ENCODE measurements around the gene AIG1.

AIG1 gene

DNA sequence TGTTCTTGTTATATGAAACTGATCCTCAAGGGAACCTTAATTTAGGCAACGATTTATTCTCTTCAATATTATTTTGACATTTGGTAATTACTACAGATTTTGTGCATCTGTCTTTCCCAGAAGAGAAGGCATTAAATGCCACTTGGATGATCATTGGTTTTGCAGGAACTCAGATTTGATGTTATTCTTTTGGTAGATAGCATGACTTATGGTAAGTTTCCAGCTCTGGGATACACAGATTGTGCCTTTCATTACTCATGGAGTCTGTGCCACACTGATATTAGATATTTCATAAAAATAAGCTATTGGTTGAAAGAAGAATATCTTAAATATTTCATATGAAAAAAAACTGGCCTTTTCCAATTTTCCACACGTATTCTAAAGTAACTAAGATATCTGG is 120.1 kb downstream of the AIG1 start:
- Histone ChIP-seq H3K27ac (ENCODE audit: low read length) (no peak overlapping the region), H3K9me2 (replicated peaks; ENCODE audit: insufficient read depth, low read length) (no peaks in the 10 kb centered on the region), H3K9ac (ENCODE audit: low read length) (no peak overlapping the region), H2AFZ (ENCODE audit: low read length) (no peak overlapping the region), H3K4me2 (ENCODE audit: low read depth, low read length) (no peak overlapping the region), H3F3A (ENCODE audit: insufficient read depth, low read length) (no peaks in the 10 kb centered on the region), H3K36me3 (replicated peaks; ENCODE audit: insufficient read depth, low read length) (no peaks in the 10 kb centered on the region), H3K4me3 (ENCODE audit: low read length) (no peak overlapping the region), H3K79me2 (ENCODE audit: low read length) (no peaks in the 10 kb centered on the region), H3K9me3 (replicated peaks; ENCODE audit: insufficient read depth, low read length) (no peaks in the 10 kb centered on the region), H4K20me1 (ENCODE audit: insufficient read depth, low read length) (no peaks in the 10 kb centered on the region), H3K4me1 (ENCODE audit: low read length) (no peaks in the 10 kb centered on the region), H3K27me3 (replicated peaks; ENCODE audit: insufficient read depth, low read length) (no peaks in the 10 kb centered on the region)
- TF ChIP-seq, protein P1, sequence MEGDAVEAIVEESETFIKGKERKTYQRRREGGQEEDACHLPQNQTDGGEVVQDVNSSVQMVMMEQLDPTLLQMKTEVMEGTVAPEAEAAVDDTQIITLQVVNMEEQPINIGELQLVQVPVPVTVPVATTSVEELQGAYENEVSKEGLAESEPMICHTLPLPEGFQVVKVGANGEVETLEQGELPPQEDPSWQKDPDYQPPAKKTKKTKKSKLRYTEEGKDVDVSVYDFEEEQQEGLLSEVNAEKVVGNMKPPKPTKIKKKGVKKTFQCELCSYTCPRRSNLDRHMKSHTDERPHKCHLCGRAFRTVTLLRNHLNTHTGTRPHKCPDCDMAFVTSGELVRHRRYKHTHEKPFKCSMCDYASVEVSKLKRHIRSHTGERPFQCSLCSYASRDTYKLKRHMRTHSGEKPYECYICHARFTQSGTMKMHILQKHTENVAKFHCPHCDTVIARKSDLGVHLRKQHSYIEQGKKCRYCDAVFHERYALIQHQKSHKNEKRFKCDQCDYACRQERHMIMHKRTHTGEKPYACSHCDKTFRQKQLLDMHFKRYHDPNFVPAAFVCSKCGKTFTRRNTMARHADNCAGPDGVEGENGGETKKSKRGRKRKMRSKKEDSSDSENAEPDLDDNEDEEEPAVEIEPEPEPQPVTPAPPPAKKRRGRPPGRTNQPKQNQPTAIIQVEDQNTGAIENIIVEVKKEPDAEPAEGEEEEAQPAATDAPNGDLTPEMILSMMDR (IDR thresholded peaks at IDR 0.05; ENCODE audit: low read length): no peak
- TF ChIP-seq EZH2 (optimal IDR thresholded peaks at IDR 0.05; ENCODE audit: low read depth, low read length) (no peak), EZH2phosphoT487 (IDR thresholded peaks at IDR 0.05; ENCODE audit: low read length) (no peak)
- DNase-seq: no peak

DNA sequence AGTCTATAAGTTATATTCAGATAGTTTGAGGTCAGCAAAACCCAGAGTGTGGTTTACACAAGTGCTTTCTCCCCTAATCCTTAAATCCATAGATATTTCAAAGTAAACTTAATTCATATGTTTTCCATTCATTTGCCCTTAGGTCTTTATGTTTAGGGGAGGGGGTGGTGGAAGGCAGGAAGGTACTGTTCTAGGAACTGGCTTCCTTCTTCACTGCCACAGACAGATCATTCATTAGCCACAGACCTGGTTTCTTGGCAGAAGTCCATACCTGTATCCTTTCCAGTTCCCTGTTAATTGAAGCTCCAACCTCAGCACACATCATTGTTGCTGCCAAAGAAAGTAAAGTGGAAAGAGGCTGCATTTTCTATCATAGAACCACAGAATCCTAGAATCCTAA is 123.0 kb downstream of the AIG1 start:
- Histone ChIP-seq H3K36me3 (replicated peaks; ENCODE audit: insufficient read depth, low read length) (no peaks in the 10 kb centered on the region), H3K27me3 (replicated peaks; ENCODE audit: insufficient read depth, low read length) (no peaks in the 10 kb centered on the region), H3K4me1 (ENCODE audit: low read length) (no peaks in the 10 kb centered on the region), H3K9ac (ENCODE audit: low read length) (no peak overlapping the region), H3K9me2 (replicated peaks; ENCODE audit: insufficient read depth, low read length) (no peaks in the 10 kb centered on the region), H3K9me3 (replicated peaks; ENCODE audit: insufficient read depth, low read length) (no peaks in the 10 kb centered on the region), H2AFZ (ENCODE audit: low read length) (no peak overlapping the region), H3K27ac (ENCODE audit: low read length) (no peak overlapping the region), H3K79me2 (ENCODE audit: low read length) (no peaks in the 10 kb centered on the region), H3F3A (ENCODE audit: insufficient read depth, low read length) (no peaks in the 10 kb centered on the region), H3K4me3 (ENCODE audit: low read length) (no peak overlapping the region), H4K20me1 (ENCODE audit: insufficient read depth, low read length) (no peaks in the 10 kb centered on the region), H3K4me2 (ENCODE audit: low read depth, low read length) (no peak overlapping the region)
- no peak for DNase-seq
- TF ChIP-seq, protein P1 (IDR thresholded peaks at IDR 0.05; ENCODE audit: low read length): no peak
- TF ChIP-seq EZH2 (optimal IDR thresholded peaks at IDR 0.05; ENCODE audit: low read depth, low read length): no peak
- no peak for TF ChIP-seq EZH2phosphoT487 (IDR thresholded peaks at IDR 0.05; ENCODE audit: low read length)

DNA sequence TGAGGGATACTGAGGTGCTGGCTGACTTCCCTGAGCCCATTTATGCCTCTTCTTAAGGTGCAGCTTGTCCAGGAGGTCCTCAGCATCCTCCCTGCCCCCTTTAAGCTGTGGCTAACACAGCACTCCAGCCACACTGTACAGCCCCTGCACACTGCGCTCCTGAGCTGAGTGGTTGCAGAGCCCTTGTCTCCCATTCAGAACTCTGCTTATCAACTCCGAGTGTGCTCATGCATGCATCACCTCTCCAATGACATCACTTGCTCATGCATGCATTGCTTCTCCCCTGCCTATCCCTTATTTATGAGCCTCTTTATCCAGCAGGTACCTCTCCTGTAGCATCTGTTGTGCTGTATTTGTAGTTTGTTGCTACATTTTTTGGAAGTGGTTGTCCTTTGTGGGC is 124.6 kb downstream of the AIG1 start:
- TF ChIP-seq, protein P1 (IDR thresholded peaks at IDR 0.05; ENCODE audit: low read length): no peak
- TF ChIP-seq EZH2 (optimal IDR thresholded peaks at IDR 0.05; ENCODE audit: low read depth, low read length) (no peak), EZH2phosphoT487 (IDR thresholded peaks at IDR 0.05; ENCODE audit: low read length) (no peak)
- no peaks in the 10 kb centered on the region for H4K20me1 ChIP-seq (ENCODE audit: insufficient read depth, low read length)
- no peak overlapping the region for H3K4me2 ChIP-seq (ENCODE audit: low read depth, low read length)
- H3K79me2 ChIP-seq (ENCODE audit: low read length): no peaks in the 10 kb centered on the region
- H3K27ac ChIP-seq (ENCODE audit: low read length): no peak overlapping the region
- H3F3A ChIP-seq (ENCODE audit: insufficient read depth, low read length): no peaks in the 10 kb centered on the region
- no peaks in the 10 kb centered on the region for H3K4me1 ChIP-seq (ENCODE audit: low read length)
- no peaks in the 10 kb centered on the region for H3K9me2 ChIP-seq (replicated peaks; ENCODE audit: insufficient read depth, low read length)
- H3K9me3 ChIP-seq (replicated peaks; ENCODE audit: insufficient read depth, low read length): no peaks in the 10 kb centered on the region
- DNase-seq: no peak
- no peaks in the 10 kb centered on the region for H3K36me3 ChIP-seq (replicated peaks; ENCODE audit: insufficient read depth, low read length)
- H3K27me3 ChIP-seq (replicated peaks; ENCODE audit: insufficient read depth, low read length): no peaks in the 10 kb centered on the region
- H3K9ac ChIP-seq (ENCODE audit: low read length): no peak overlapping the region
- no peak overlapping the region for H2AFZ ChIP-seq (ENCODE audit: low read length)
- no peak overlapping the region for H3K4me3 ChIP-seq (ENCODE audit: low read length)

Measured in MM.1S (cell line).